ENCODE results near the gene GOLGB1.

GOLGB1 gene

DNA sequence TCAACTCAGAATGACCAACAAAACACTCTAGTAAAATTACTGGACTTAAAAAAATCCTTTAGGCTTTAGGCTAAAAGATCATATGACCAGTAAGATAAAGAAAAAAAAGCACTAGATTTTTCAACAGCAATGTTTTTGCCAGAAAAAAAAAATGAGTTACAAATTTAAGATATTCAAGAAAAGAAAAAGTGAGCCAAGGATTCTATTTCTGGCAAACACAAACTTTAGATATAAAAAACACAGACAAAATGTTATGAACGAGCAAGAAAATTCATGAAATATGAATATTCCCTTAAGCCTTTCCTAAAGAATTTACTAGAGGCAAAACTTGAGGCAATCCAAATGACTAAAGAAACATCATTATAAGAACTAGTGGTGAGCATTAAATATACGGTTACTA lies 8.6 kb downstream of the GOLGB1 start:
- H3K4me3 ChIP-seq (replicated peaks; ENCODE audit: low read depth, low read length), result no peak overlapping the region
- TF ChIP-seq, protein P1, sequence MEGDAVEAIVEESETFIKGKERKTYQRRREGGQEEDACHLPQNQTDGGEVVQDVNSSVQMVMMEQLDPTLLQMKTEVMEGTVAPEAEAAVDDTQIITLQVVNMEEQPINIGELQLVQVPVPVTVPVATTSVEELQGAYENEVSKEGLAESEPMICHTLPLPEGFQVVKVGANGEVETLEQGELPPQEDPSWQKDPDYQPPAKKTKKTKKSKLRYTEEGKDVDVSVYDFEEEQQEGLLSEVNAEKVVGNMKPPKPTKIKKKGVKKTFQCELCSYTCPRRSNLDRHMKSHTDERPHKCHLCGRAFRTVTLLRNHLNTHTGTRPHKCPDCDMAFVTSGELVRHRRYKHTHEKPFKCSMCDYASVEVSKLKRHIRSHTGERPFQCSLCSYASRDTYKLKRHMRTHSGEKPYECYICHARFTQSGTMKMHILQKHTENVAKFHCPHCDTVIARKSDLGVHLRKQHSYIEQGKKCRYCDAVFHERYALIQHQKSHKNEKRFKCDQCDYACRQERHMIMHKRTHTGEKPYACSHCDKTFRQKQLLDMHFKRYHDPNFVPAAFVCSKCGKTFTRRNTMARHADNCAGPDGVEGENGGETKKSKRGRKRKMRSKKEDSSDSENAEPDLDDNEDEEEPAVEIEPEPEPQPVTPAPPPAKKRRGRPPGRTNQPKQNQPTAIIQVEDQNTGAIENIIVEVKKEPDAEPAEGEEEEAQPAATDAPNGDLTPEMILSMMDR (IDR thresholded peaks at IDR 0.05; ENCODE audit: low read length, missing control alignments), result no peak
- no peak for DNase-seq (ENCODE audit: low read depth)

DNA sequence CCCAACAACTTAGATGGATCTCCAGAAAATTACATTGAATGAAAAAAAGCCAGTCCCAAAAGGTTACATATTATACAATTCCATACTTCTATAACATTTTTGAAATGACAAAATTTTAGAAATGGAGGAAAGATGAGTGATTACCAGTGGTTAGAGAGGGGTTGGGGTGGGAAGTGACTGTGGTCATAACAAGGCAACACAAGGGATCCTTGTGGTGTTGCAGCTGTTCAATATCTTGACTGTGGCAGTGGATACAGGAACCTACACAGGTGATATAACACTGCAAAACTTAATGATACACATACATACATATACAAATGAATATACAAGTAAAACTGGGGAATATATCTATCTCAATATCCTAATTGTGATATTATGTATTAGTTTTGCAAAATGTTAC lies 9.6 kb downstream of the GOLGB1 start:
- TF ChIP-seq, protein P1 (IDR thresholded peaks at IDR 0.05; ENCODE audit: low read length, missing control alignments), result no peak
- DNase-seq (ENCODE audit: low read depth), result no peak
- no peak overlapping the region for H3K4me3 ChIP-seq (replicated peaks; ENCODE audit: low read depth, low read length)

DNA sequence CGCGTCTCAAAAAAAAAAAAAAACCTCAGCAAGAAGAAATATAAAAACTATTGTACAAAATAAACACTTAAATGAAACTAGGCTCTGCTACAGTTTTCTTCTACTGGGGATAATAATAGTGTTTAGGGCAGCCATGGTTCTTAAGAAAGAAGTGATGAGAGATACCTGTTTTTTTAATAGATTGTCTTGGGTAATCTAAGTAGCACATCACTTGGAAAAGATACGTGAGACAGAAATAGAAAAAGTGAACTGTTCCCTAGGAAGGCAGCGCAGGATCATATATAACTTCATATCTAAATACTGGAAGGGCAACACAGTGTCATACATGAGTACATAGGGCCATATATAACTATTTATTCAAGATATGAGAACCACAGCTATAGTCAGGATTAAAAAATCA lies 11.9 kb downstream of the GOLGB1 start:
- DNase-seq (ENCODE audit: low read depth), result no peak
- no peak overlapping the region for H3K4me3 ChIP-seq (replicated peaks; ENCODE audit: low read depth, low read length)
- TF ChIP-seq, protein P1 (IDR thresholded peaks at IDR 0.05; ENCODE audit: low read length, missing control alignments), result no peak

DNA sequence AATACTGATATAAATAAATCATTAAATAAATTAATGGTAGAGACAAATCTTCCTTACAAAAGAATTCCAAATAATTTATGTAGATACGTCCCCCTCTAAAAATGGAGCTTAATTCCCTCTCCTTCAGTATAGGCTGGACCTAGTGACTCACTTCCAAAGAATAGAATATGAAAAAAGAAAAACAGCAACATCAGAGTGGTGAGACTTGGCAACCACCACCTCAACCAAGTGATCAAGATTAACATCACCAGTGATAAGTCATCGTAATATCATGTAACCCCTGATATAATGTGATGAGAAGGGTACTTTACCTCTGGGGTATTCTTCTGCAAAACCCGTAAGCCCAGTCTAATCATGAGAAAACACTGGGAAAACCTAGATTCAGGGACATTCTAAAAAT lies 13.4 kb downstream of the GOLGB1 start:
- H3K4me3 ChIP-seq (replicated peaks; ENCODE audit: low read depth, low read length), result no peak overlapping the region
- TF ChIP-seq, protein P1 (IDR thresholded peaks at IDR 0.05; ENCODE audit: low read length, missing control alignments), result no peak
- no peak for DNase-seq (ENCODE audit: low read depth)

DNA sequence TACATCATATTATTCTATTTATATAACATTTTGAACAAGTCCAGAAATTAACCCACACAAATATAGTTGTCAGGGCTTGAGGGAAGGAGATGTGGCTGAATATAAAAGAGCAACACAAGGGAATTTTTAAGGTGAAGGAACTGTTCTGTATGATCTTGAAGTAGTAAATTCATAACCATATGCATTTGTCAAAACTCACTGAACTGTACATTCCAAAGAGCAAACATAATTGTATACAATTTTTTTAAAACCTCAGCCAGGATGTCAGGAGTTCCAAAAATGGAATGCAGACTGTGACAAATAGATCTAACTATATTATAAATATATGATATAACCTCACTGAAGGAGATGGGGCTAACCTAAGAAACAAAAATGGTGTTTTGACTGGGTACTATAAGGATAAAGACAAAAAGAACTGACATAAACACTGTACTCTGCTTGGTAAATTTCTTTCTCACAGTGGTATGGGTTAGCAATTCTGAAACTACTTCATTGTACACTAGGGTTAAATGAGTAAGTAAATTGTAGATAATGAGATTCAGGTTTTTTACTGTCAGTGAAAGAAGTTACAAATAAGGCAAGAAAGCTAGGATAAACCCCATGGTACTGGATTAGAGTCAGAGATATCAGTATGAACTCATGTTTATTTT lies 14.4 kb downstream of the GOLGB1 start:
- no peak overlapping the region for H3K4me3 ChIP-seq (replicated peaks; ENCODE audit: low read depth, low read length)
- TF ChIP-seq, protein P1 (IDR thresholded peaks at IDR 0.05; ENCODE audit: low read length, missing control alignments), result no peak
- DNase-seq (ENCODE audit: low read depth), result peak; percentile 12

DNA sequence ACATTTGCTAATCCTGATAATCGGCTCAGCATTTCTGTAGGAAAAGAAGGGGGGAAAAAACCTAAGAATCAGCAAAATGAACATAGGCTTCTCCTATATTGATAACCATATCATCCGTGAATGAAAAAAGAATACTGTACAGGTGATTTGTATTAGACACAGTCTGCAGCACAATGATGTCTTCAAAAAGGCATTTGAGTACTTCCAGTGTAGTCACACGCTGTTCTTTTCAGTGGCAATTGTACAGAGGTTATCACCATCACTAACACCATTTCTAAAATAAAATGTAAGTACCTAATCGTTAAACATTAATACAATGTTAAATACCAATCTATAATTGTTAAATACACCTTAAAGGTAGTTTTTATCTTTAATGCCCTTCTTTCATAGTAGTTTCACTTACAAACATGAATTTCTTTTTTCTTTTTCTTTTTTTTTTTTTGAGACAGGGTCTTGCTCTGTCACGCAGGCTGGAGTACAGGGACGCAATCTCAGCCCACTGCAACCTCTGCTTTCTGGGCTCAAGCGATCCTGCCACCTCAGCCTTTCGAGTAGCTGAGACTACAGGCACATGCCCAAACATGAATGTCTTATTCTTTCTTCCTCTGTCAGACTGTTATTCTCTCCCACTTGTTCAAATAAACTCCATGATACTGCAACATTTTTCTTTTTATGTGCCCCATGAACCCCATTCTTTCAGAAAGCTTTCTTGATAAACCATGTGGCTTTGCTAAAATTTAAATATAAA lies 18.4 kb downstream of the GOLGB1 start:
- no peak for DNase-seq (ENCODE audit: low read depth)
- no peak overlapping the region for H3K4me3 ChIP-seq (replicated peaks; ENCODE audit: low read depth, low read length)
- TF ChIP-seq, protein P1 (IDR thresholded peaks at IDR 0.05; ENCODE audit: low read length, missing control alignments), result no peak

Measured in fibroblast of pulmonary artery (primary cell).